Measurements from ENCODE around the gene ARL6.

The ARL6 gene

DNA sequence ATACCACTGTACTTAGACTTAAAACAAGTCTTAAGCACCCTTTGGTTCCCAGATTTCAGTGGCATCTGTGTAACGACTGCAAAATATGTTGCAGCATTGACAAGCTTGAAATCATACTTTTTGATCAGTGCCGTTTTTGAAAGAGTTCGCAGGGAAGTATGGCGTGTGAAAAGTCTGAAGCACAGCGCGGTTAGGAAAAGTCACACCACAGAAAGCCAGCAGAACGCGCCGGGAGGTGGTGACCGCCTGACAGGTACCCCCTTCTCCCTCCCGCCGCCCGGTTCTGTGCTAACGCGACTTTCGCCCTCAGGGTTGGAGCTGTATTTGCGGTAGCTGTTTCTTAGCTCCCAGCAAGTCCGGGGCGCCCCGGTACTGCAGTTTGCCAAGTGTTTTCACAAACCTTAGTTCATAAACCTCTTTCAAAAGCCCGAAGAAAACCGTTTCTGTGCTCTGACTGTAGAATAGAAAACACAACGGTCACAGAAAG lies 56.8 kb downstream of the ARL6 start:
- Histone ChIP-seq H3K23ac (ENCODE audit: low read depth, low read length, poor library complexity) (no peak overlapping the region), H3K27me3 (ENCODE audit: control insufficient read depth in 3 of 3, insufficient read depth in 3 of 3, low read depth in 1 of 3, low read length in 3 of 3) (peaks cover 0 to 14% (median 12%) of the 10 kb centered on the region in 3 experiments), H3K4ac (ENCODE audit: low read length) (no peak overlapping the region), H3K79me1 (ENCODE audit: low read depth, low read length) (peaks cover 3% of the 10 kb centered on the region), H3K4me2 (ENCODE audit: insufficient read depth, low read length, poor library complexity, severe bottlenecking) (peak overlapping the region; percentile 77), H3K14ac (ENCODE audit: low read length) (no peak overlapping the region), H2AK5ac (ENCODE audit: low read depth, low read length) (no peak overlapping the region), H3K27ac (replicated peaks; ENCODE audit: low read length) (no peak overlapping the region), H4K8ac (ENCODE audit: low read depth, low read length) (no peak overlapping the region), H3K9me3 (replicated peaks in 1 of 2; ENCODE audit: control insufficient read depth in 2 of 2, insufficient read depth in 1 of 2, low read depth in 1 of 2, low read length in 2 of 2) (no peaks in the 10 kb centered on the region), H2BK120ac (ENCODE audit: low read depth, low read length) (no peak overlapping the region), H2BK5ac (ENCODE audit: low read length) (no peak overlapping the region), H3K18ac (ENCODE audit: low read length) (no peak overlapping the region), H3K9ac (ENCODE audit: low read depth, low read length, poor library complexity) (no peak overlapping the region), H3K4me3 (ENCODE audit: low read length in 2 of 2) (peak overlapping the region; percentile 84 to 95), H3K36me3 (replicated peaks in 1 of 2; ENCODE audit: control insufficient read depth in 2 of 2, insufficient read depth in 2 of 2, low read length in 2 of 2) (no peaks in the 10 kb centered on the region), H3K4me1 (ENCODE audit: control insufficient read depth in 2 of 2, insufficient read depth in 1 of 2, low read depth in 1 of 2, low read length in 2 of 2) (peaks cover 0 to 7% of the 10 kb centered on the region in 2 donors), H2BK12ac (ENCODE audit: low read length) (no peak overlapping the region), H2AFZ (ENCODE audit: low read length) (peak overlapping the region; percentile 97), H4K91ac (ENCODE audit: low read depth, low read length, poor library complexity) (no peak overlapping the region), H2BK15ac (ENCODE audit: low read length) (no peak overlapping the region)
- whole genome bisulfite sequencing, 2 donors (ENCODE audit: extremely low coverage in 2 of 2, insufficient read length in 2 of 2, insufficient replicate concordance in 1 of 2): no CpG with 5 or more reads among the region's 23 CpGs
- no peak for DNase-seq (ENCODE audit: low spot score)

DNA sequence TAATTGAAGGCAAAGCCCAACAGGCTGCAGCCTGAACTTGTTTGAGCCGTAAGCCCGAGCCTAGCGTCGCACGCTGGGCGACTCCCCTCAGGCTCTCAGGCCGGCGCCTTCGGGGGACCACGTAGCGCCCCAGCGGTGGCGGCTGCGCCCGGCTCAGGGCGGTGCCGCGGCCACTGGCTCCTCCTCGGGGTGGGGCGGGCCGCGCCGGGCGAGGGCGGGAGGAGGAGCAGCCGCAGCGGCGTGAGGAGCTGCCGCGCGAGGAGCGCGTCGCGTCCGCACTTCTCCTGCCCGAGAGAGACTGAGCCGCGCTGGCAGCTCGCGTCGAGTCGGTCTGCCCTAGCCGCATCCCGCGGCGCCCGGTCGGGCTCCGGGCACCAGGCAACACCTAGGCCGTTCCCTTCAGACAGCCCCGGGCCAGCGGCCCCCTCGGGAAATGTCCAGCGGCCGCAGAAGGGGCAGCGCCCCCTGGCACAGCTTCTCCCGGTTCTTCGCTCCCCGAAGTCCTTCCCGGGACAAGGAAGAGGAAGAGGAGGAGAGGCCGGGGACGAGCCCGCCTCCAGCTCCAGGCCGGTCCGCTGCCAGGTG lies 57.3 kb downstream of the ARL6 start, which contains the start of gene CRYBG3:
Gene CRYBG3 (plus strand): TSS at position 238 of the 585 bp plus-strand sequence. CDS start 196 bp downstream, at position 434.
- Histone ChIP-seq H4K8ac (ENCODE audit: low read depth, low read length) (no peak within 1 kb of the TSS), H3K9ac (ENCODE audit: low read depth, low read length, poor library complexity) (peak within 1 kb of the TSS; percentile 87), H3K9me3 (replicated peaks in 1 of 2; ENCODE audit: control insufficient read depth in 2 of 2, insufficient read depth in 1 of 2, low read depth in 1 of 2, low read length in 2 of 2) (no peaks in the 10 kb centered on the region), H2AFZ (ENCODE audit: low read length) (peak within 1 kb of the TSS; percentile 97), H3K79me1 (ENCODE audit: low read depth, low read length) (peaks cover 3% of the 10 kb centered on the region), H3K36me3 (replicated peaks in 1 of 2; ENCODE audit: control insufficient read depth in 2 of 2, insufficient read depth in 2 of 2, low read length in 2 of 2) (no peaks in the 10 kb centered on the region), H3K4me2 (ENCODE audit: insufficient read depth, low read length, poor library complexity, severe bottlenecking) (peak within 1 kb of the TSS; percentile 77), H2BK15ac (ENCODE audit: low read length) (no peak within 1 kb of the TSS), H3K4ac (ENCODE audit: low read length) (peak within 1 kb of the TSS; percentile 29), H3K27me3 (ENCODE audit: control insufficient read depth in 3 of 3, insufficient read depth in 3 of 3, low read depth in 1 of 3, low read length in 3 of 3) (peaks cover 0 to 14% (median 12%) of the 10 kb centered on the region in 3 experiments), H4K91ac (ENCODE audit: low read depth, low read length, poor library complexity) (peak within 1 kb of the TSS; percentile 86), H3K14ac (ENCODE audit: low read length) (peak within 1 kb of the TSS; percentile 43), H2AK5ac (ENCODE audit: low read depth, low read length) (no peak within 1 kb of the TSS), H3K23ac (ENCODE audit: low read depth, low read length, poor library complexity) (no peak within 1 kb of the TSS), H2BK120ac (ENCODE audit: low read depth, low read length) (no peak within 1 kb of the TSS), H3K4me1 (ENCODE audit: control insufficient read depth in 2 of 2, insufficient read depth in 1 of 2, low read depth in 1 of 2, low read length in 2 of 2) (peaks cover 0 to 7% of the 10 kb centered on the region in 2 donors), H2BK12ac (ENCODE audit: low read length) (no peak within 1 kb of the TSS), H3K27ac (replicated peaks; ENCODE audit: low read length) (no peak within 1 kb of the TSS), H3K18ac (ENCODE audit: low read length) (peak within 1 kb of the TSS; percentile 88), H2BK5ac (ENCODE audit: low read length) (peak within 1 kb of the TSS; percentile 35), H3K4me3 (ENCODE audit: low read length in 2 of 2) (peak within 1 kb of the TSS; percentile 84 to 95)
- no CpG with 5 or more reads among the region's 66 CpGs for WGBS, 2 donors (ENCODE audit: extremely low coverage in 2 of 2, insufficient read length in 2 of 2, insufficient replicate concordance in 1 of 2)
- DNase-seq (ENCODE audit: low spot score): peak; percentile 79

DNA sequence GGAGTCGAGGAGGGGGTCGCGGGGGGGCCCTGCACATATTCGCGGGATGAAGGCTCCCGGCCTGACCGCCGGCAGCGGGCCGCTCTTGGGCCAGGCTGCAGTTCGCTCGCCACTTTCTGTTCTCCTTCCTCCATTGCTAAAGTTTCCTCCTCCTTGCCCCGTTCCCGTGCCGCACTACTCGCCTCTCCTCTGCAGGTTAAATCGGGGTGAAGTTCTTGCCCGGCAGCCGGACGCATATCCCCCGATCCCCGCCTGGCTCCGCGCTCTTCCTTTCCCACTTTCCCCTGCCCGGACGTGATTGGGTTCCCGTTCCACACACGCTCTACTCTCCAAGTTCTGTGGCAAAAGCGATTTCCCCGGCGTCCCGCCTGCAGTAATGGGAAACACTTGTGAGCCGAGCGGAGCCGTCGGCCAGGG lies 57.8 kb downstream of the ARL6 start:
- no peak for DNase-seq (ENCODE audit: low spot score)
- no peak overlapping the region for H3K23ac ChIP-seq (ENCODE audit: low read depth, low read length, poor library complexity)
- no CpG with 5 or more reads among the region's 36 CpGs for WGBS, 2 donors (ENCODE audit: extremely low coverage in 2 of 2, insufficient read length in 2 of 2, insufficient replicate concordance in 1 of 2)
- H2BK5ac ChIP-seq (ENCODE audit: low read length): peak overlapping the region; percentile 35
- no peak overlapping the region for H2BK120ac ChIP-seq (ENCODE audit: low read depth, low read length)
- H2AK5ac ChIP-seq (ENCODE audit: low read depth, low read length): no peak overlapping the region
- peak overlapping the region; percentile 84 to 95 for H3K4me3 ChIP-seq (ENCODE audit: low read length in 2 of 2)
- H2BK15ac ChIP-seq (ENCODE audit: low read length): no peak overlapping the region
- peaks cover 3% of the 10 kb centered on the region for H3K79me1 ChIP-seq (ENCODE audit: low read depth, low read length)
- peaks cover 0 to 14% (median 12%) of the 10 kb centered on the region in 3 experiments for H3K27me3 ChIP-seq (ENCODE audit: control insufficient read depth in 3 of 3, insufficient read depth in 3 of 3, low read depth in 1 of 3, low read length in 3 of 3)
- H3K4ac ChIP-seq (ENCODE audit: low read length): peak overlapping the region; percentile 29
- H4K91ac ChIP-seq (ENCODE audit: low read depth, low read length, poor library complexity): peak overlapping the region; percentile 86
- no peak overlapping the region for H3K27ac ChIP-seq (replicated peaks; ENCODE audit: low read length)
- peak overlapping the region; percentile 88 for H3K18ac ChIP-seq (ENCODE audit: low read length)
- no peaks in the 10 kb centered on the region for H3K36me3 ChIP-seq (replicated peaks in 1 of 2; ENCODE audit: control insufficient read depth in 2 of 2, insufficient read depth in 2 of 2, low read length in 2 of 2)
- H3K9ac ChIP-seq (ENCODE audit: low read depth, low read length, poor library complexity): peak overlapping the region; percentile 87
- no peak overlapping the region for H2BK12ac ChIP-seq (ENCODE audit: low read length)
- H3K14ac ChIP-seq (ENCODE audit: low read length): peak overlapping the region; percentile 43
- H2AFZ ChIP-seq (ENCODE audit: low read length): peak overlapping the region; percentile 97
- H3K9me3 ChIP-seq (replicated peaks in 1 of 2; ENCODE audit: control insufficient read depth in 2 of 2, insufficient read depth in 1 of 2, low read depth in 1 of 2, low read length in 2 of 2): no peaks in the 10 kb centered on the region
- H3K4me2 ChIP-seq (ENCODE audit: insufficient read depth, low read length, poor library complexity, severe bottlenecking): peak overlapping the region; percentile 77
- H4K8ac ChIP-seq (ENCODE audit: low read depth, low read length): no peak overlapping the region
- peaks cover 0 to 7% of the 10 kb centered on the region in 2 donors for H3K4me1 ChIP-seq (ENCODE audit: control insufficient read depth in 2 of 2, insufficient read depth in 1 of 2, low read depth in 1 of 2, low read length in 2 of 2)

All from neuronal stem cell (in vitro differentiated cells).